Renal pelvis (tissue), 4 donors: Measurements from ENCODE around the gene SNCAIP. TPM values are rescaled to one million over a fixed set of nuclear protein-coding genes. Genes with fewer than 3 reads are reported as not detected.

Experiments used
- DNase-seq: peaks from one replicate; pipeline ENCODE4 v3.0.0-alpha.2; 2013
- polyA plus RNA-seq, 3 donors: library from polyadenylated mRNA; unstranded; fragments of 120-200 nt; gene quantifications; one replicate each; pipeline ENCODE4 v1.2.1, GENCODE V29; 2013; ENCODE audit not compliant: insufficient read length in 3 of 3

Gene SNCAIP
- polyA plus RNA-seq, 3 donors: 23.5 to 25.6 (median 23.9) TPM

GRCh38 chr5:122392824-122393223 lies 80.8 kb downstream of the SNCAIP start:
- DNase-seq: no peak

DNA sequence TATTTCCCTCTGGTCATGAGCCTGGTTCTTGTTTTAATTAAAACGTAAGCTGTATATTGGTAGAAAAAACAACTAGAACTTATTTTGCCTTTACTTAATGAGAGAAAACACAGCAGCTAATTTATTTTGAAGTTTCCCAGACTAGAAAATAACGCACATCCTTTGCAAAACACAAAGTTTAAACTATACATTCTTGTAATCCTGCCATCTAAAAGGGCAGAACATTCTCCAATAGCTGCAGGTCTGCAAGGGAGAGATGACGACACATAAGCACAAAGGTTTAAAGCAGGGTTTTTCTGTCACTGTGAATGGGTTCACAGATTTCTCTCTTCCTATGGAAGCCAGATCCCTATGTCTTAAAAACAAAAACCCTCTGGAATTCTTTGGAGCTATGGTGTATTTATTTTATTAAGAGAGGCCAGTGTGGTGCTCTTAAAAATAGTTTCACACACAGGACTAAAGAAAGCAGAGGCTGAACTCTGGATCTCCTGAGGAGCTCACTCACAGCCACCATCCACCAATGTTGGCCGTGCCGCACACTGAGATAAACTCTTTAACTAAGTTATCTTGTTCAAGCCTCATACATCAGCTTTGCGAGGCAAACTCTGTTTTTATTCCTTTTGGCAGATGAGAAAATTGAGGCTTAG lies 82.4 kb downstream of the SNCAIP start:
- DNase-seq: no peak

DNA sequence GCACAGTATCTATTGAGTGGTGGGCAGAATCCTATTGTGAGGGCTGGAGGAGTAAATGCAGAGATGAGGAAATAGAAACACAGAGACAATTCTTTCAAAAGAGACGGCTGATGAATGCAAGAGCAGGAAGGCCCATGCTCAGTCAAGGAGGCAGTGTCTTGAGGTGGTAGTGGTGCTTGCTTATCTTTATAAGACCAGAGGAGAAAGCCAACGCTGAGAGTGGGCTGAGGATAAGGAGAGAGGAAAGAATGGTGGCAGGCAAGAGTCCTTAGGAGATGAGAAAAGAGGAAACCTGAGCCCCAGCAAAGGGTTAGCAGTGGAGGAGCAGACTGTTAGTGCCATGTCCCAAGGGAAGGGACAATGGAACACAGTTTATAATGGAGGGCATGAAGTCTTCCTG lies 86.0 kb downstream of the SNCAIP start:
- no peak for DNase-seq

DNA sequence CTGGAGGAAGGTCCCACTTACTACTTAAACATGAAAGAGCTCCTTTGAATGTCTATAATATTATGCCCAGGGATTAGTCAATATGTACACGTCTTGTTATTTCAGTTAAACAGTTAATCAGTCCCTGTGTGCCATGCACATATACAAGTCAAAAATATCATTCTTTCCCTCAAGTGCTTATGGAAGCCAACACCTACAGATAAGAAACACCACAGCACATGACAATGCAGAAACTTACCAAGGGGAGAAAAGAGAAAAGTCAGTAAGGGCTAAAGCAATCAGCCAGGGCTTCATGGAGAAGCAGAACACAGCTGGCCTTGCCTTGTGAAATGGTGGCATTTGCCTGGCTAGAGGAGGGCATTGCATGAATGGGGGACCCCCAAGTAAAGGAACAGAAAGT lies 88.3 kb downstream of the SNCAIP start:
- no peak for DNase-seq

- no peak for DNase-seq
These were observed 88.9 kb downstream of the SNCAIP start for GRCh38 chr5:122400938-122401337.

DNA sequence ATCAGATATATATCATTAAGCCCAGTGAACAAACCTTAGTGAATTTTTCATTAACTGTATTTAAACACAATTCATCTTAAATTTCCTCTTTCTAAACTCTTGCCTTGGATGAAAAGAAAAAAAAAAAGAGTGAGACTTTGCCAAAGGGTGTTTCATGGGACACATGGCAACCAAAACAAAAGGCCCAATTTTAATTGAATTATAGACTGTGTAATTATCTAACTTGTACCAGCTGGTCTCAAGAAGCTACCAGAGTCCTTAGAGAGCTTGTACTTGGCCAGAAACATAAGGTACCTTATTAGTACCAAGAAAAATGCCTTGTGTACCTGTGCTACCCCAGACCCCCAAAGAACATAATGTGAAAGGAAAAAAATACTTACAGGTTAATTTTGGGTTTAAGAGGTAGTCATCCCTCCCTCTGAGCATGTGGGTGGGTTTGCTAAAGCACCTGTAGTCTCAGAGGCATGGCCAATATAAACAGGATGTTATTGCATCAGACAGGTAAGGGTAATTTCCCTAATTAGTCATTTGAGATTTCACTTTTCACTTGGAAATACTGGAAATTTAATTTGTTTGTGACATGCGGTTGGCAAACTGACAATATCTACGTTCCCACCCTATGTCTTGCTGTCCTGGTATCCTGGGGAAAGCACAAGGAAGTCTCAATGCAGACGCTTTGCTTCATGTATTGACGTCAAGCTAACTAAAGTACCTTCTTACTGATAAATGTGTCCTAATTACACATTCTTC lies 90.1 kb downstream of the SNCAIP start:
- no peak for DNase-seq

- no peak for DNase-seq
These were observed 91.1 kb downstream of the SNCAIP start for GRCh38 chr5:122402955-122403685.

DNA sequence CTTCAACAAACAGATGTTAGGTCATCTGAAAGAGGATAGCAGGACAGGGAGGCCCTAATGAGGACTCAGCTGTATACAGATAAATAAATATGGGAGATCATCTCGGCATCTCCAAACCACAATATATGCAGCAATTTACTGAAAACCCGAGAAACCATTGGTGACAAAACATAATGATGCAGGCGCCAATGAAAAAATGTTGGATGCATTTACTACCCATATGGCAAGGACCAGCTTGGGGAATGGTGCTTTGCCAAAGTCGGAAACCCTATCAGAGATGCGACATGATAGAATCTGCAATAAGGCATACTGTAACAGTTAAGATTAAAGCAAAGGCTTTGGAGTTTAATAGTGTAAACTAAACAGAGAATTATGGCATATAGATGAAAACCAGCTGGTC lies 92.0 kb downstream of the SNCAIP start:
- peak; percentile 42 for DNase-seq

DNA sequence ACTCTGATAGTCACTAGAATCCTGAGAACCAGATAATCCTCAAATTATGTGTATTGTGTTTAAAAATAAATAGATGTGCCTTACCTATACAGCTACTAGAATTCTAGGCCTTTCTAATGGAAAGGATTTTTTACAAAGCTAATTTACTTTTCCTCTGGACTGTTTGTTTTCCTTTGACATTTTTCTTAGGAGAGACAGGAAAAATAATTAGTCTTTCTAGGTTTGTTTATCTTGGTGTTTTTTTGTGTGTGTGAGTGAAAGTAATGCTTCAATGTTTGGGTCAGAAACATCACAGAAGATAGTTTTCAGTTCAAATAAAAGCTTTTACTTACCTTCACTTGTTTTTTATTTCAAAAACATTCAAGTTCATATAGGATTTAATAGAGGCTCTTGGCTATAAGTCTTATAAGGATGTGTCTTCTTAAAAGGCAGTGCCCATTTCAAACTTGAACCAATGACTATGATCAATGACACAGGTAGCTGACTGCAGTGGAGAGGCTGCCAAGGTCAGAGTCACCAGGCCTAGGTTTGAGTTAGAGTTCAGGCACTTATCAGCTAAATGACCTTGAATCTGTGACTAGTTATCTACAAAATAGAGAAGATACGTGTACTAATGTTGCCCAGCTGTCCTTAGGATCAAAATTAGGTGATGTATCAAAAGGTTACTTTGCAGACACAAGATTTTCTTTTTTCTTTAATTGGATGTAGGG lies 92.8 kb downstream of the SNCAIP start:
- no peak for DNase-seq

DNA sequence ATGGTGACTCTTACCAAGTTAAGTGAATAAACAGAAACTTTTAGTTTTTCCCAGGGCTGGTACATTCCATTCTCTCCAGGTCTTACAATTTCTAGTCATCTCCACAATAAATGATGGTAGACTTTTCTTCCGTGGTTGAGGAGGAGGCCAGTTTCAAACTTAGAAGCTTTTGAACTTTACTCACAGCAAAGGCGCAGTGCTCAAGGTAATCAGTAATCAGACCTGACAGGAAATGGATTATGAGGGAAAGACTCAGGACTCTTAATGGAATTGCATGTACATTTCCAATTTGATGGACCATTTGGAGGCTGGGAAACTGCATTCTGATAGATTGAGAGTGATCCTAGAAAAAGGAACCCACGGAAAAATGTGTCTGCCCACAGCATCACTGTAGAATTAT lies 93.7 kb downstream of the SNCAIP start:
- DNase-seq: no peak

- DNase-seq: no peak
These were observed 94.1 kb downstream of the SNCAIP start for GRCh38 chr5:122406181-122406580.

GRCh38 chr5:122408592-122409224 lies 96.7 kb downstream of the SNCAIP start:
- no peak for DNase-seq

DNA sequence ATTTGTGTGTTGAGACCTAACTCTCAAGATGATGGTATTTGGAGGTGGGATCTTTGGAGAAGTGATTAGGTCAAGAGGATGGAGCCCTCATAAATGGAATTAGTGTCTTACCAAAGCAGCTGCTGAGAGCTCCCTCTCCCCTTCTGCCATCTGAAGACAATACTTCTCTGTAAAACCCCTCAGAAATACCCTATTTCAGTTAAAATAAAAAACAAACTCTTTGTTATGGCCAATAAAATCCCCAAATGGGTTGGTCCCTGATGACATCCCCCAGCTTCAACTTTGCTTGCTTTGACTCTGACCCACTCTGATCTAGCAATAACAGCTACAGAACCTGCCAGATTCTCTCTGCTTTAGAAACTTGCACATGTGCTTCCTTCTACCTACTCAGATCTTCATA lies 100.9 kb downstream of the SNCAIP start:
- DNase-seq: no peak

- DNase-seq: no peak
These were observed 101.7 kb downstream of the SNCAIP start for GRCh38 chr5:122413722-122414121.

DNA sequence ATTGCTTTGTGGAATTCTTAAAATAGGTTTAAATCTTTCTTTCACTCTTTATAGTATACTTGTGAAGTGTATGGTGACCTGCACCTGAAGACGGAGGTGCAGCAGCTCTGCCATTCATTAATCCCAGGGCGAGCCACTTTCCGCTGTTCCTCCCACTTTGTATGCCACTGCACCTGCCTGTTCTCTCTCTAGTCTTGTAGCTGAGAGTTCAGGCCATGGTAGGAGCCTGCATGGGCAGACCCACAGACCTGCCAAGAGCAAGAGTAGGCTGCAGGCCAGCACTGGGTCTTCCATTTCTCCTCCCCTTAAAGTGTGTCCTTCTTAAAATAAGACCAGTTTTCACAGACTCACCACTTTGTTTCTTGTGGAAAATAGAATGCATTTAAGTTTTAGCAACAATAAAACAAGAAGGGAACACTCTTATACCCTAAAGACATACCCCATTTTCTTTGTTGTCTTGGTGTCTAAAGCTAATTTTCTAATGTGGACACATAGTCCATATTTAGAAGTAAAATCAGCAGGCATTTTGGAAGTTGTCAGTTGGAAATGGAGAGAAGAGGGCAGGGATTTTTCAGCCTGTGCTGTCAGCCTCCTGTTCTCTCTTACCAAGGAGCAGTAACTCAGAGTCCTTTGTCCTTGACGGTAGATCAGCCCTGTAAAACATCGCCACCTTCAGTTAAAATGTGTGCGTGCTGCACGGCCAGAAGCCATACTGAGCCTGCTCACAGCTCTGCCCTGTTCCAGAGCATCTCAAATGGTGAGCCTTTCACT lies 103.2 kb downstream of the SNCAIP start:
- DNase-seq: peak; percentile 80

GRCh38 chr5:122415801-122416120 lies 103.7 kb downstream of the SNCAIP start:
- no peak for DNase-seq

DNA sequence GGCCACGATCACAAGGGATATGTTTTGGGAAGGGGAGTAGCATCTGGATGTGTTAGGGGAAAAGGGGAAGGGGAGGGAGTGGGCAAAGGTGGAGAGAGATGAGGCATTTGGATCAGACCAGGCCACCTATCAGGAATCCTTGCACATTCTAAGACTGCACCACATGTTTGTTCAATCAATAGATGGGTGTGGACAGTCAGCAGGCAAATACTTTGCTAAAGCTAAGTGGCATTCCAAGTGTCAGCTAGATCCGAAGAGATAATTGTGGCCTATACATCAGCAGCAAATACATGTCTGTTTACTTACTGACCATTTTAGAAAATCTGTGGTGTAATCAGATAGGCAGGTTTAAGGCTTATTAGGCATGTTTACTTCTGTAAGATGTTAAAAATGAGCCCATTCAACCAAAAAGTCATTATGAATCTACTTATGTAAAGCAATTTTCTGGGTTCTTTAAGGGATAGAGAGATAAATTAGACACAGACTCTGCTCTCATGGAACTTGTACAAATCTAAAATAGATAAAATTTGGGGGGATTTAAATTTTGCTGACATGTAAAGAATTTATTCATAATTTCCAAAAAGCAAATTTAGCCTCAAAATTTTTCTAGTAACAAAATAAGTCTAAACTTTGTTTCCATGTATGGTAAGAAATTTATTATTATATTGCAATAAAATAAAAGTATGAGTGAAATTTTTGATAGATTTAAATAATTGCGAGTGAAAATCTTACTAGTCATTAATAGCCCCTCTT lies 107.3 kb downstream of the SNCAIP start:
- no peak for DNase-seq

- DNase-seq: peak; percentile 48
These were observed 108.1 kb downstream of the SNCAIP start for GRCh38 chr5:122420091-122420490.

- peak; percentile 34 for DNase-seq
These were observed 108.7 kb downstream of the SNCAIP start for GRCh38 chr5:122420537-122421236.
